IMR-90 (cell line): ENCODE data around the gene MSH2.
A peak's percentile ranks its signal among the peaks of the same experiment; 100 is the strongest.

ENCODE experiments used
- BHLHE40 ChIP-seq: fragments of 150-350 bp; IDR thresholded peaks from 2 replicates; pipeline ENCODE4 v1.6.1; 2016; ENCODE audit warnings: mild to moderate bottlenecking, low read depth, low read length
- CEBPB ChIP-seq: IDR thresholded peaks from 2 replicates; pipeline ENCODE4 v1.6.1; 2012; ENCODE audit warnings: low read depth, low read length, improper control_type of control experiment
- MAFK ChIP-seq: IDR thresholded peaks from 2 replicates; pipeline ENCODE4 v1.6.1; 2012; ENCODE audit warnings: low read depth, low read length, improper control_type of control experiment
- NFE2L2 ChIP-seq: fragments of 150-350 bp; IDR thresholded peaks from 2 replicates; pipeline ENCODE4 v1.6.1; 2016; ENCODE audit warnings: low read depth, mild to moderate bottlenecking, low read length
- POLR2A ChIP-seq: IDR thresholded peaks from 2 replicates; pipeline ENCODE4 v1.6.1; 2012; ENCODE audit warnings: mild to moderate bottlenecking, low read depth, low read length
- RAD21 ChIP-seq: IDR thresholded peaks from 2 replicates; pipeline ENCODE4 v1.6.1; 2012; ENCODE audit warnings: low read length, improper control_type of control experiment
- RCOR1 ChIP-seq: IDR thresholded peaks from 2 replicates; pipeline ENCODE4 v1.6.1; 2012; ENCODE audit warnings: mild to moderate bottlenecking, low read length, improper control_type of control experiment; ENCODE audit not compliant: insufficient replicate concordance
- RFX5 ChIP-seq: IDR thresholded peaks from 2 replicates; pipeline ENCODE4 v1.8.0; 2012; ENCODE audit warnings: low read depth, mild to moderate bottlenecking, low read length, moderate library complexity
- SMC3 ChIP-seq: fragments of 150-350 bp; IDR thresholded peaks from 2 replicates; pipeline ENCODE4 v1.6.1; 2016; ENCODE audit warnings: low read depth, mild to moderate bottlenecking, antibody characterized with exemption, low read length, moderate library complexity
- TF ChIP-seq, protein P1 (sequence below): conservative IDR thresholded peaks from 2 replicates; pipeline ENCODE4 v1.5.1; 2012; ENCODE audit warnings: mild to moderate bottlenecking, low read depth, low read length, improper control_type of control experiment
- TF ChIP-seq, protein P2 (sequence below): fragments of 150-350 bp; IDR thresholded peaks from 2 replicates; pipeline ENCODE4 v1.6.1; 2017; ENCODE audit warnings: mild to moderate bottlenecking, antibody characterized with exemption, low read length, low read depth

DNA sequence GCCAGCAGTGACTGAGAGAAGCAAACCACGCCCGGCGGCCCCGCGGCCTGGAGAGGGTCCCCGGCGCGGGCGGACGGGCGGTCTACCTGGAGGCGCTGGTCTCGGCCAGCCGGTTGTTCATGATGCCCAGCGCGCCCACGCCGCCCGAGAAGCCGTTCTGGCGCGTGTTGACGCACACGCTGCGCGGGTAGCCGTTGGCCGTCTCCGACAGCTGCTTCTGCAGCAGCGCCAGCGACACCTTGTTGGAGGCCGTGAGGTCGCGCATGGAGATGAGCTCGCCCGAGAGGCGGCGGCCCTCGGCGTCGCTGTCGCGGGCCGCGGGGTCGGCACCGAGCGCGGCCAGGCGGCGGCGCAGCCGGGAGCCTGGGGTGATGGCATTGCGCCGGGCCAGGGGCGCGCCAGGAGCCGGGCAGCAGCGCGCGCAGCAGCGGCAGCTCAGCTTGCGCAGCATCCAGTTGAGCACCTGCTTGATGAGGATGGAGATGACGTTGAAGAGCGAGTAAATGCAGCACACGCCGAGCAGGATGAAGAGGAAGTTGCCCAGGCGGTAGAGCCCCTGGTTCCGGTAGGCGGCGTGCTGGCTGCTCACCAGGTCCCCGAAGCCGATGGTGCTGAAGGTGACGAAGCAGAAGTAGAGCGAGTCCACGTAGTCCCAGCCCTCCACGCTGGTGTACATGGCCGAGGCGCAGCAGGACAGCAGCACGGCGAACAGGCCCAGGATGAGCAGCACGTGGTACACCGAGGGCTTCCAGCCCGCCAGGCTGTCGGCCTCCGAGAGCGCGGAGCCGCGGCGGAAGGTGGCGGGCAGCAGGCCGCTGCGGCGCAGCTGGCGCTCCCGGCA lies 118.1 kb downstream of the MSH2 start:
- TF ChIP-seq RFX5: no peak
- TF ChIP-seq, protein P1, sequence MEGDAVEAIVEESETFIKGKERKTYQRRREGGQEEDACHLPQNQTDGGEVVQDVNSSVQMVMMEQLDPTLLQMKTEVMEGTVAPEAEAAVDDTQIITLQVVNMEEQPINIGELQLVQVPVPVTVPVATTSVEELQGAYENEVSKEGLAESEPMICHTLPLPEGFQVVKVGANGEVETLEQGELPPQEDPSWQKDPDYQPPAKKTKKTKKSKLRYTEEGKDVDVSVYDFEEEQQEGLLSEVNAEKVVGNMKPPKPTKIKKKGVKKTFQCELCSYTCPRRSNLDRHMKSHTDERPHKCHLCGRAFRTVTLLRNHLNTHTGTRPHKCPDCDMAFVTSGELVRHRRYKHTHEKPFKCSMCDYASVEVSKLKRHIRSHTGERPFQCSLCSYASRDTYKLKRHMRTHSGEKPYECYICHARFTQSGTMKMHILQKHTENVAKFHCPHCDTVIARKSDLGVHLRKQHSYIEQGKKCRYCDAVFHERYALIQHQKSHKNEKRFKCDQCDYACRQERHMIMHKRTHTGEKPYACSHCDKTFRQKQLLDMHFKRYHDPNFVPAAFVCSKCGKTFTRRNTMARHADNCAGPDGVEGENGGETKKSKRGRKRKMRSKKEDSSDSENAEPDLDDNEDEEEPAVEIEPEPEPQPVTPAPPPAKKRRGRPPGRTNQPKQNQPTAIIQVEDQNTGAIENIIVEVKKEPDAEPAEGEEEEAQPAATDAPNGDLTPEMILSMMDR: 0 out of 2 replicates have a peak, but pooled peaks have one; percentile 21
- TF ChIP-seq RAD21: peak; percentile 26; the same call in 1 of the 2 replicates
- no peak for TF ChIP-seq SMC3
- no peak for TF ChIP-seq CEBPB
- TF ChIP-seq, protein P2, sequence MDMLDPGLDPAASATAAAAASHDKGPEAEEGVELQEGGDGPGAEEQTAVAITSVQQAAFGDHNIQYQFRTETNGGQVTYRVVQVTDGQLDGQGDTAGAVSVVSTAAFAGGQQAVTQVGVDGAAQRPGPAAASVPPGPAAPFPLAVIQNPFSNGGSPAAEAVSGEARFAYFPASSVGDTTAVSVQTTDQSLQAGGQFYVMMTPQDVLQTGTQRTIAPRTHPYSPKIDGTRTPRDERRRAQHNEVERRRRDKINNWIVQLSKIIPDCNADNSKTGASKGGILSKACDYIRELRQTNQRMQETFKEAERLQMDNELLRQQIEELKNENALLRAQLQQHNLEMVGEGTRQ: peak; percentile 68
- TF ChIP-seq POLR2A: no peak
- no peak for TF ChIP-seq BHLHE40
- TF ChIP-seq RCOR1: no peak
- TF ChIP-seq NFE2L2: no peak
- TF ChIP-seq MAFK: no peak
